ENCODE results near the gene GAN.

DNA sequence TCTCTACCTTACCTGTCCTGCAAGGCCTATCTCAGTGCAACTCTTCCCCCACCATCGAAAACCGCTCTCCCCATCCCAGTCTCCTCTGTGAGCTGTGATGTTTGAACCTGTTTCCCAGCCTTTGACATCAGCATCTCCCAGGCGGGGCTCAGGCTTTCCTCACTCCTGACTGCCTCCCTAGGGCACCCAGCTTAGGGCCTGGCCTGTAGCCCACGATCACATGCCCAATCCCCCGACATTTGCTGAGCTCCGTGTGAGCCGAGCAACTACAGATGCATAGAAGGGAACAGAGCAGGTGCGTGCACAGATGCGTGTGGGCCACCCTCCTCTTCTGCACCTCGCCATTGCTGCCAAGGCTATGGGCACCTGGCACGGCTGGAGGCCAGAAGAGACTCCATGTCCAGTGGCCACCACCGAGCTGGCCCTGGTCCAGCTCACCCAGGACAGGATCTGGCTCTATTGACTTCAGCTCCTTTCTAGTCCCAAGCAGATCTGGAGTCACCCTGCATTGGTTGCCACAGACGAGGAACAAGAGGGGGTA is 94.3 kb downstream of the GAN start:
- TF ChIP-seq, protein P1, sequence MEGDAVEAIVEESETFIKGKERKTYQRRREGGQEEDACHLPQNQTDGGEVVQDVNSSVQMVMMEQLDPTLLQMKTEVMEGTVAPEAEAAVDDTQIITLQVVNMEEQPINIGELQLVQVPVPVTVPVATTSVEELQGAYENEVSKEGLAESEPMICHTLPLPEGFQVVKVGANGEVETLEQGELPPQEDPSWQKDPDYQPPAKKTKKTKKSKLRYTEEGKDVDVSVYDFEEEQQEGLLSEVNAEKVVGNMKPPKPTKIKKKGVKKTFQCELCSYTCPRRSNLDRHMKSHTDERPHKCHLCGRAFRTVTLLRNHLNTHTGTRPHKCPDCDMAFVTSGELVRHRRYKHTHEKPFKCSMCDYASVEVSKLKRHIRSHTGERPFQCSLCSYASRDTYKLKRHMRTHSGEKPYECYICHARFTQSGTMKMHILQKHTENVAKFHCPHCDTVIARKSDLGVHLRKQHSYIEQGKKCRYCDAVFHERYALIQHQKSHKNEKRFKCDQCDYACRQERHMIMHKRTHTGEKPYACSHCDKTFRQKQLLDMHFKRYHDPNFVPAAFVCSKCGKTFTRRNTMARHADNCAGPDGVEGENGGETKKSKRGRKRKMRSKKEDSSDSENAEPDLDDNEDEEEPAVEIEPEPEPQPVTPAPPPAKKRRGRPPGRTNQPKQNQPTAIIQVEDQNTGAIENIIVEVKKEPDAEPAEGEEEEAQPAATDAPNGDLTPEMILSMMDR (IDR thresholded peaks at IDR 0.05): no peak
- no peak for TF ChIP-seq POLR2A (IDR thresholded peaks at IDR 0.05)
